Measurements from ENCODE around the gene UBE2QL1. TPM values are rescaled to one million over a fixed set of nuclear protein-coding genes. Genes with fewer than 3 reads are reported as not detected.

The UBE2QL1 gene
- total RNA-seq, 1 experiment from 2014 or later, result not detected

DNA sequence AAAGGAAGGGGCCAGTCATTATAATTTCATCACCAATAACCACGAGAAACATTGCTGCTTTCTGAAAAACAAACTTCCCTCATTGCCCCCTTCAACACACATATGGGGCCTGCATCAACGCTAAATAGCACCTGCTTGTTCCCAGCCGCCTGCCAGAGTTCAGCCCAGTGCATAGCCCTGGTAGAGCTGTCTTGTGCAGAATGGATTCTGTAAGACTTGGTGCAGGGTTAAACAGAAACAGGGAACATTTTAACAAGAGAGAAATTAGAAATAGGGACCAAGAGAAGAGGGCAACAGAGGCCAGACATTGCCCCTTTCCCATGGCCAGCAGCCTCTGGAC is 56.7 kb downstream of the UBE2QL1 start:
- BruUV-seq (replicated peaks), result no TSS peak
- CTCF ChIA-PET, result no interaction called here

DNA sequence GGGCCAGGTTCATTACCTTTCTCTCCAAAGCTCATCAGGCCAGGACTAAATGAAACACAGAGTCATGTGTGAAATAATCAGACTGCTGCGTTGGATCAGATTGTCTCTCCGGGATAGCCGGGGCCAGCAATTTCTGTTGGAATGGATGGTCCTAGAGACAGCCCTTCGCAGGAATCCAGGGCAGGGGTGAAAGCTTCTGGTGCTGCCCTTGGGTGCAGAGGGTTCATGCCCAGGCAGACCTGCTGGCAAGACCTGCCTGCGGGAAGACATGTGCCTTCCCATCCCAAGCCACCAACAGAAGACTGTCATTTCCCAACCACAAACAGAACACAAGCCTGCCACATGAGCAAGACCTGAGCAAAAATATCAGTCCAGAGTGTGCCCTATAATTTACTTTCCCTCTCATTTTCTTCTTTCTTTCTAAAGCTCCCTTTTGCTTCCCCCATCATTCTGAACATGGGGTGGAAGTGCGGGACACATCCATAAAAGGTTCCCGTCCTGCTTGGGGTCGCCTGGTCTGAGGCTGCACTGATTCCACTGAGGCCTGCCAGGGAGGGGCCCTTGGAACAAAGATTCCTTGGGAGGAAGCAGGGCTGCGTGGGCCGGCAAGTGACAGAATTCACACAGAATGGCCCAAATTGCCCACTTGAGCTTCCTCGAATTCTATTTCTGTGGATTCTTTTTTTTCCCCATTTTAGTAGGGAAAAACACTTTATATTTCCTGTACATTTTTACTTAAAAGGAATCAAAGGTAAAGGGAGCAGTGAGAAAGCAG is 57.3 kb downstream of the UBE2QL1 start:
- Mint-ChIP-seq H3K36me3 (ENCODE audit: insufficient read depth, unreplicated experiment) (no peaks in the 10 kb centered on the region), H3K27ac (ENCODE audit: unreplicated experiment) (no peak overlapping the region), H3K4me1 (ENCODE audit: low read depth, unreplicated experiment) (no peaks in the 10 kb centered on the region), H3K27me3 (ENCODE audit: insufficient read depth, unreplicated experiment) (peaks cover 5% of the 10 kb centered on the region), H3K9me3 (ENCODE audit: unreplicated experiment) (no peaks in the 10 kb centered on the region), H3K4me3 (ENCODE audit: unreplicated experiment) (no peak overlapping the region)
- Histone ChIP-seq H3K4me1 (no peaks in the 10 kb centered on the region), H3K4me3 (ENCODE audit: low read depth, low read length) (no peak overlapping the region), H3K27me3 (replicated peaks; ENCODE audit: control insufficient read depth, insufficient read depth, low read length) (no peaks in the 10 kb centered on the region), H3K9me3 (no peaks in the 10 kb centered on the region), H3K36me3 (ENCODE audit: control insufficient read depth, insufficient read depth, low read length) (no peaks in the 10 kb centered on the region)
- DNase-seq, result no peak
- POLR2A ChIA-PET, result no interaction called here
- intact Hi-C loops (cut with micrococcal nuclease; ENCODE audit: unreplicated experiment), result no loop called here
- TF ChIP-seq, protein P1, sequence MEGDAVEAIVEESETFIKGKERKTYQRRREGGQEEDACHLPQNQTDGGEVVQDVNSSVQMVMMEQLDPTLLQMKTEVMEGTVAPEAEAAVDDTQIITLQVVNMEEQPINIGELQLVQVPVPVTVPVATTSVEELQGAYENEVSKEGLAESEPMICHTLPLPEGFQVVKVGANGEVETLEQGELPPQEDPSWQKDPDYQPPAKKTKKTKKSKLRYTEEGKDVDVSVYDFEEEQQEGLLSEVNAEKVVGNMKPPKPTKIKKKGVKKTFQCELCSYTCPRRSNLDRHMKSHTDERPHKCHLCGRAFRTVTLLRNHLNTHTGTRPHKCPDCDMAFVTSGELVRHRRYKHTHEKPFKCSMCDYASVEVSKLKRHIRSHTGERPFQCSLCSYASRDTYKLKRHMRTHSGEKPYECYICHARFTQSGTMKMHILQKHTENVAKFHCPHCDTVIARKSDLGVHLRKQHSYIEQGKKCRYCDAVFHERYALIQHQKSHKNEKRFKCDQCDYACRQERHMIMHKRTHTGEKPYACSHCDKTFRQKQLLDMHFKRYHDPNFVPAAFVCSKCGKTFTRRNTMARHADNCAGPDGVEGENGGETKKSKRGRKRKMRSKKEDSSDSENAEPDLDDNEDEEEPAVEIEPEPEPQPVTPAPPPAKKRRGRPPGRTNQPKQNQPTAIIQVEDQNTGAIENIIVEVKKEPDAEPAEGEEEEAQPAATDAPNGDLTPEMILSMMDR (IDR thresholded peaks at IDR 0.05; ENCODE audit: insufficient read depth in 1 of 2, low read depth in 1 of 2, low read length in 1 of 2, severe bottlenecking in 1 of 2, unreplicated experiment in 1 of 2), result no peak
- no TSS peak for BruUV-seq (replicated peaks)
- CTCF ChIA-PET, result no interaction called here

More for the DNA sequence above, 56.7 kb downstream of the UBE2QL1 start:
- H3K9me3 ChIP-seq, result no peaks in the 10 kb centered on the region
- Mint-ChIP-seq H3K36me3 (ENCODE audit: insufficient read depth, unreplicated experiment) (no peaks in the 10 kb centered on the region), H3K9me3 (ENCODE audit: unreplicated experiment) (no peaks in the 10 kb centered on the region), H3K4me3 (ENCODE audit: unreplicated experiment) (no peak overlapping the region), H3K27me3 (ENCODE audit: insufficient read depth, unreplicated experiment) (peaks cover 7% of the 10 kb centered on the region), H3K27ac (ENCODE audit: unreplicated experiment) (no peak overlapping the region), H3K4me1 (ENCODE audit: low read depth, unreplicated experiment) (no peaks in the 10 kb centered on the region)
- intact Hi-C loops (cut with micrococcal nuclease; ENCODE audit: unreplicated experiment), result no loop called here
- H3K36me3 ChIP-seq (ENCODE audit: control insufficient read depth, insufficient read depth, low read length), result no peaks in the 10 kb centered on the region
- POLR2A ChIA-PET, result no interaction called here
- H3K4me1 ChIP-seq, result no peaks in the 10 kb centered on the region
- H3K27me3 ChIP-seq (replicated peaks; ENCODE audit: control insufficient read depth, insufficient read depth, low read length), result no peaks in the 10 kb centered on the region
- no peak for DNase-seq
- TF ChIP-seq, protein P1 (IDR thresholded peaks at IDR 0.05; ENCODE audit: insufficient read depth in 1 of 2, low read depth in 1 of 2, low read length in 1 of 2, severe bottlenecking in 1 of 2, unreplicated experiment in 1 of 2), result no peak
- no peak overlapping the region for H3K4me3 ChIP-seq (ENCODE audit: low read depth, low read length)

DNA sequence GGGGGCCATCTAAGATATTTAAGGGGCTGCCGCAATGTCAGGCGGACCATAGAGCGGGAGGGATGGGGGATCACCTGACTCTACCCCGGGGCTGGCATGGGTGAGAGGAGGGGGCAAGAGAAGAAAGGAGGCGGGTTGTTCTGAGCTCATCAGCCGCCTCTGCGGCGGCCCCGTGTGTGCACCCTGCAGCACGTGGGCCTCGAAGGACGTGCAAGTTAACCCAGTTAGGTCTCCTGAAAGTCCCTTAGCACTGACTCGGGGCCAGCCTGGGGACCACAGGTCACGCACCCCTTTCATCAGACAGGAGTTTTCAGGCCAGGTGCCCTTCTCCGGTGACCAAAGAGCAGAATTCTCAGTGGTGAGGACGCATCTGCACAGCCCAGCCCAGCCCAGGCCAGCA is 58.0 kb downstream of the UBE2QL1 start:
- no peak overlapping the region for H3K4me3 ChIP-seq (ENCODE audit: low read depth, low read length)
- no peaks in the 10 kb centered on the region for H3K4me1 ChIP-seq
- intact Hi-C loops (cut with micrococcal nuclease; ENCODE audit: unreplicated experiment), result no loop called here
- no peaks in the 10 kb centered on the region for H3K36me3 ChIP-seq (ENCODE audit: control insufficient read depth, insufficient read depth, low read length)
- Mint-ChIP-seq H3K27ac (ENCODE audit: unreplicated experiment) (no peak overlapping the region), H3K4me1 (ENCODE audit: low read depth, unreplicated experiment) (no peaks in the 10 kb centered on the region), H3K27me3 (ENCODE audit: insufficient read depth, unreplicated experiment) (peaks cover 2% of the 10 kb centered on the region), H3K9me3 (ENCODE audit: unreplicated experiment) (no peaks in the 10 kb centered on the region), H3K4me3 (ENCODE audit: unreplicated experiment) (no peak overlapping the region), H3K36me3 (ENCODE audit: insufficient read depth, unreplicated experiment) (no peaks in the 10 kb centered on the region)
- no peaks in the 10 kb centered on the region for H3K27me3 ChIP-seq (replicated peaks; ENCODE audit: control insufficient read depth, insufficient read depth, low read length)
- no peaks in the 10 kb centered on the region for H3K9me3 ChIP-seq
- ChIA-PET CTCF (no interaction called here), POLR2A (no interaction called here)
- TF ChIP-seq, protein P1 (IDR thresholded peaks at IDR 0.05; ENCODE audit: insufficient read depth in 1 of 2, low read depth in 1 of 2, low read length in 1 of 2, severe bottlenecking in 1 of 2, unreplicated experiment in 1 of 2), result no peak
- BruUV-seq (replicated peaks), result no TSS peak
- DNase-seq, result no peak
